Middle frontal gyrus (tissue), 1 donor: ENCODE data around the gene TPRKB.
"Not testable (repeated sequence)": the region's sequence is repeated elsewhere in the genome, so short reads cannot be mapped to it uniquely, and the experiment has no call there.

Experiments used
- DNase-seq: peaks from one replicate; pipeline ENCODE4 v3.0.0-alpha.2; 2015; ENCODE audit warnings: low spot score; ENCODE audit errors: extremely low spot score

TPRKB gene

GRCh38 chr2:73736855-73737779, at the start of gene TPRKB:
Gene TPRKB (minus strand): TSS chr2:73737345. CDS start chr2:73734569, 2,776 bp downstream.
- peak; percentile 90 for DNase-seq

DNA sequence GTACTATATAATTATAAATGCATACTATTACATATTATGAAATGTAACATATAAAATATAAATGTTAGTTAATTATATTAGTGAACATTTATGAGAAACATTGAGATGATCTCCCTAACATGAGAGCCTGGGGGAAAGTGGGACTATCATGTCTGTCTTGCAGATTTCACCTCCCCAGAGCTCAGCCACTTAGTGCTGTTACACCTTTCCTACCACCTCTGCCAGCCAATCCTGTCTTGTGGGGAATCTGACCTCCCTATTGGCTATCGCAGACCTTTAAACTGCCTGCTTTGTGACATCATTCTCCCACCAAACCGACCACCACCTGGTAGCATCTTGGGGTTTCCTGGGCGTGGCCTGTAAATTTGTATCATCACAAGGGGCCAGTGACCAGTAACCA, 46.7 kb upstream of the TPRKB start, which contains the start of gene C2orf78:
Gene C2orf78 (plus strand): TSS at position 301 of the 400 bp plus-strand sequence. CDS start 127 bp downstream, outside the sequence.
- not testable (repeated sequence) for DNase-seq

DNA sequence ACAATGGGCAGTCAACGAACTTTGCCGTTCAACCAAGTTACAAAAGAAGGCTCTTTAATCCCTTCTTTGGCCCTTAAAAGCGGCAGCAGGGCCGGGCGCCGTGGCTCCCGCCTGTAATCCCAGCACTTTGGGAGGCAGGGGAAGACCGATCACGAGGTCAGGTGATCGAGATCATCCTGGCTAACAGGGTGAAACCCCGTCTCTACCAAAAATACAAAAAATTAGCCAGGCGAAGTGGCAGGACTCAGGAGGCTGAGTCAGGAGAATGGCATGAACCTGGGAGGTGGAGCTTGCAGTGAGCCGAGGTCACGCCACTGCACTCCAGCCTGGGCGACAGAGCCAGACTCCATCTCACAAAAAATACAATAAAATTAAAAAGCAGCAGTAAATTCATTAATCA, 46.3 kb upstream of the TPRKB start:
- not testable (repeated sequence) for DNase-seq

DNA sequence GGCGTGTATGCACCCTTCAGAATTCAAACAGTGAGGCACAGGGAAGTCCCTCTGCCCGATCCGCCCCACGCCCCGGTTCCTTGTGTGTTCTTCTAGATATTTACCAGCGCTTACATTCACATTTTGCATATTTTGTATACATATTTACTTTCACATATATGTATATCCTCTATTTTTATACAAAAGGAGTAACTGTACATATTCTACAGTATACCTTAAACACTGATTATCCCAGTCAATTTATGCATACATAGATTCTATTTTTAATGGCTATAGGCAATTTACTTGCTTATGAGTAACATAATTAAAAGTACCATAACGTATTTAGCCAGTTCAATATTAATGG, 43.1 kb upstream of the TPRKB start:
- DNase-seq, result no peak

DNA sequence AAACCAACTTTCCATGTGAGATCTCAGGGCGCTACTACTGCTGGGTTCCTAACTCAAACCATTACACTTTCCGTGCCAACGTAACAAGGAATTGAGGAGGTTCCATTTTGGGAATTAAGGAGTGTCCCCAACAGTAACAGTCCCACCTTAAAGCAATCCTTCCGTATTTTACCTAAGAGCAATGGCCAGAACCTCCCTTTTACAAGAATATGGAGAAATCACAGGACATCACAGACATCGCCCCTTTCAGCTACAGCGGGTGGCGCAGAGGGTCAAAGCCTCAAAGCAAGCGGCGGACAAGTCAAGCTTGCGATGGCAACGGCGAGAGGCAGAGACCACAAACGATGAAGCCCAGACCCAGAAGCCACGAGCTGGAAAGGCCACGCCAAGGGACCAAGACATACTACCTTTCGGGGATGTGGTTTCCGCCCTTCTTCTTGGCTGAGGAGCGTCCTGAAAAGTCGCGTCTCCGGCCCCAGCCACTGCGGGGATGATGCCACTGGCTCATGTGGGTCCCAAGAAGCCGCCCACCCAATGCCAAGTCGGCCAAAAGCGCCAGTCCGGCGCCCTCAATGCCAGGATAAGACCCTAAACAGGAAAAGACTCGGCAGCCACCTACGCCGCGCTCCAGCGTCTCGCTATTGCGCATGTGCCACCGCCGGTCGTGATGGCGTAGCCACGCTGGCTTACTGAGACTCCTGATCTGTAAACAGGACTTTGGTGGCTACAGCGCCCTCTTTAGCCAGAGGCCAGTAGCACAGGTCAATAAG, 42.5 kb upstream of the TPRKB start, which contains the start of gene DUSP11:
Gene DUSP11 (minus strand): TSS at position 637 of the 770 bp plus-strand sequence. CDS start 129 bp downstream, at position 508.
- DNase-seq, result peak; percentile 85

DNA sequence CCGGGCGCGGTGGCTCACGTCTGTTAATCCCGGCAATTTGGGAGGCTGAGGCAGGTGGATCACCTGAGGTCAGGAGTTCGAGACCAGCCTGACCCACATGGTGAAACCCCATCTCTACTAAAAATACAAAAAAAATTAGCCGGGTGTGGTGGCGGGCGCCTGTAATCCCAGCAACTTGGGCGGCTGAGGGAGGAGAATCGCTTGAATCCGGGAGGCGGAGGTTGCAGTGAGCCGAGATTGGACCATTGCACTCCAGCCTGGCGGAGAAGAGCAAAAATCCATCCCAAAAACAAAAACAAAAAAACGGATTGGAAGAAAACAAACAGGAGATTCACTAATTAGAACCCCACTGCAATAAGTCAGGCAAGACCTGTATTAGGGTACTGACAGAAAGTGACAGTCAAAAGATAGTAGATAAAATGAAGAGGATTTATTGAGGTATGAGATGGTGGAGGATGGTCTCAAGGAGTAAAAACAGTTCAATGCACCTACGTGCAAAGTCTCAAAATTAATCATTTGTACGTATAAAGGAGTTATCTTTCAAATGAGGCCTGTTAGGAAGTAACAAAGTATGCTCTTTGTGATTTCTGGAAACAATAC, 41.8 kb upstream of the TPRKB start:
- DNase-seq, result not testable (repeated sequence)

- DNase-seq, result no peak
Measured at GRCh38 chr2:73776869-73777519, 39.8 kb upstream of the TPRKB start.

GRCh38 chr2:73776381-73776780, 39.2 kb upstream of the TPRKB start:
- no peak for DNase-seq

DNA sequence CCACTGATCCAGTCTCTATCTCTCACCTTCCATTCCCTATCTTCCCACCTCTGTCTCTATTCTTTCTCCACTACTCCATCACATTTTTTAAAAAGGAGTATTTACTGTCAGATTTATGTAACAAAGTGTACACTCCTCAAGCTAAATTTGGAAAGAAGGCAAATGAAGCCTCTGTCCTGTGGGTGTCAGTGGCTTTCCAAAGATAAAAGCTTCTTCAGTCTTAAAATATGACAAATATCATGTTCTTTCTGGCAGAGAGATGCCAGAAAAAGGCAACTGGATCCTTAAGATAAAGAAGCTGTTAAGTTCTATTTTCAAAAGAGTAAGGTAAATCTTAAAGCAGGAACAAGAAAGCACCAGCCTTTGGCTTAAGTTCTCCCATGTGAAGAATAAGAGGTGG, 35.7 kb upstream of the TPRKB start:
- no peak for DNase-seq

- no peak for DNase-seq
Measured at GRCh38 chr2:73770725-73771124, 33.6 kb upstream of the TPRKB start.

DNA sequence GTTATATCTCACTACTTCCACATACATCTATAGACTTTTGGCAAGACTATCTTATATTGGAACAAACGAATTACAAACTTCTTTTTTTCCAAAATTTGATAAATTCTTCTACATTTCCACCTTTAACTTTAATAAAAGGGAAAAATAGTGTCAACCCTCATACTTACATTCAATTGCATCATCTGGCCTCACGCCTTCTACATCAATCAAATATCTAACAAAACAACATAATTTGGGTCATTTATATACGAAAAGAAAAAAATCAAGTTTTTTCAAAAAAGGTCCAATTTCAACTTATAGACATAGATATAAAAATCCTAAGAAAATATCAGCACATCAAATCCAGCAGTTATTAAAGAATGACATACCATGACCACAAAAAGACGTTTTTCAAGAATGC, 29.8 kb upstream of the TPRKB start:
- no peak for DNase-seq

DNA sequence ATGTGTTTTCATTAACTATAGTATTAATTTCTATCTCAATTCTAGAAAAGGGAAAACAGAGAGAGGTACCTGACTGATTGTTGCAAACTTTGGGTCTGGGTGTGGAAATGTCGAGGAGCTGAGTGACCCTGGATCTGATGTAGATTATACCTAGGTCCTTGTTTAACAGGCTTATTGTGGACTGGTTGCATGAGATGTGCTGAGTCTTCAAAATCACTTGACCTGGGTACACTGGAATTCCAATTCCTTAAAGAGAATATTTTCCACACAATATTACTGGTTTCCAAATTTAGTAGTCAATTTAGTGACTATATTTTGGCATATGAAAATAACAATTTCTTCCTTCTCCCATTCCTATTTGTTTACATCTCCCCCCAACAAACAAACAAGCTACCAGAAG, 29.2 kb upstream of the TPRKB start:
- DNase-seq, result no peak

GRCh38 chr2:73764945-73765344, 27.8 kb upstream of the TPRKB start:
- no peak for DNase-seq

- DNase-seq, result no peak
Measured at GRCh38 chr2:73762571-73762970, 25.4 kb upstream of the TPRKB start.

GRCh38 chr2:73759904-73760303, 22.8 kb upstream of the TPRKB start:
- DNase-seq, result no peak

DNA sequence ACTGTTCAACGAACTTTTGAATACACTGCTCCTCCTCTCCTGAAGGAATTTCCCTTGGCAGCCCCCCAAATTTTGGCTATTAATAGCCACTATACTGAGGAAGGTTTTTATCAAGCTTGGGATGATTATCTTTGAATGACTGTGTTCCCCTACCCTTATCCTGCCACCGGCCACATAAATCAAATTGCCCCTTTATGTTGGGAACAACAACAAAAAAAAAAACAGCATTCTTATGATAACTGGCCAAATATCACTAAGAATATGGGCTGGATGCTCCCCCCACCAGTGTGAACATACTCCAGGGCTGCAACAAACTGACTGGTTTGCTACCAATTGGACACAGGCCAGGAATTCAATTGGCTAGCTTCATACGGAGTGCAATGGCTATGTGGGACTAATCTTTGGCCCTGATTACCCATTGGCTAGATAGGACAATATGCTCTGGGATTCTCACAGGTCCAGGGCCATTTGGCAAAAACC, 22.2 kb upstream of the TPRKB start:
- no peak for DNase-seq

GRCh38 chr2:73754332-73754731, 17.2 kb upstream of the TPRKB start:
- not testable (repeated sequence) for DNase-seq

DNA sequence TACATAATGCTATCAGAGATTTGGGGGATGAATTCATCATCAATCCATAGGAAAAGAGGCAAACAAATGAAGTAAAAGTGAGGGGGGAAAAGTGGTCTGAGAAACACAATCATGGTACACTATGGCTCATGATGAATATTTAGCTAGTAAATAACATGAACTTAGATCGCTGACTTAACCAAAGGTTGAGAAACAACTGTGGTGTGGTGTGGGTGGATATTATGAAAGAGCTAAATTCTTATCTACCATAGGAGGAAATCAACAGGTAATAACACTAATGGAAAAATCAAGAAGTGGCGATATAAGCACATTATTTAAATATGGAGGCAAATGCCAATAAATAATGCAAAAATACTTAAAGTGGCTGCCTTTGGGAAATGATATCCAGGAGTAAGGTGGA, 12.2 kb upstream of the TPRKB start:
- DNase-seq, result no peak

DNA sequence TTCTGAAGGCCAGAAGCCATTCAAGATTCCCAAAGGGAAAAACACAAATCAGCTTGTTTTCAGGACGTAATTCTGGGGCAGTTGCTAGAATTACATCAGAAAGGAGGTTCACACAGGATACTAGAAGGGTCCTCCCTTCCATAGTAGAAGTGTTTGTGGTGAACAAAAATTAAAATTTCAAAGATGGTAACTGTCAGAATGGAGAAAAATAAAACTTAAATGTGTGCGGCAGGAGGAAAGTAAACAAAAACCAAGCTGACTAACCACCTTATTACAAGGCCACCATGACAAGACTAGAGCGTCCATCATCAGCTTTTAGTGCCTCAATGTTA, 9.7 kb upstream of the TPRKB start:
- DNase-seq, result no peak

DNA sequence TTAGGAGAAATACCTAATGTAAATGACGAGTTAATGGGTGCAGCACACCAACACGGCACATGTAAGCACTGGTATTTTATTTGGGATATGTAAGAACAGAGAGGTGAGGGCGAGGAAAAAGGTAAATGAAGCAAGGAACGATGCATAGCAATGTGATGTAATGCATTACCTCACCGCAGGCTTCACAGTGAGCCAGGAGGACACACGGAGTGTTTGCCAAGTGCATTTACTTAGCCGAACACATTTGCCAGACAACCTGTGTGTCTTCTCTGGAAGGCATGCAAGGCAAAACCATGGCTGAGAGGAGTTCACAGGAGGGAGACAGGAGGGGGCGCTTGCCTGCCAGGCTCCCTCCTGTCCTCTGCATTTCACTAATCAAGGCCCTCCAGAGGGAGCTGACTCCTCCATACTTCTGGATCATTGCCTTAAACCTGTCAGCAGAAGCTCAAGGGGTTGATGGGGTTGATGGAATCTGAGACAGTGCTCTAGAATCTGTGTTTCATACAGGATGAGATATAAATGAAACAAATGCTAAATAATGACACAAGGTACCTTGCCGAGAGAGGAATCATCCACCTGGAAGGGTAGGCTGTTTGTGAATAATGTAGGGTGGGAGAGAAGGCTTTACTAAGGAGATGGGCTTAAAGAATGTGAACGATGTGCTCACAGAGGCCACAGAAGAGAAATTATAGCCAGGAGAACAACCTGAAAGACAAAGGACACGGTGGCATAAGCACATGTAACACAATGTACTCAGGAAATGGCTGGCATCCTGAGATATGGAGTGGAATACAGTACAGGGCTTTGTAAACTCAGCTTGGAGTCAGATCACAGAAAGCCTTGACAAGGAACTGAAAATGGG, 9.1 kb upstream of the TPRKB start:
- no peak for DNase-seq
